K562 (cell line): ENCODE data around the gene FAM120B. TPM values are rescaled to one million over a fixed set of nuclear protein-coding genes. Genes with fewer than 3 reads are reported as not detected.

Experiments
- ATAC-seq: fragments of 200-7000 bp; cut with Tn5 transposase; 3 replicates; pipeline ENCODE4 v1.9.1; 2020; ENCODE audit warnings: moderate library complexity
- BruUV-seq: library from RNA; stranded (reverse); fragments of 400-500 nt; replicated peaks from 2 replicates; lab custom pipeline; 2021; lab: Mats Ljungman, UMichigan
- CTCF ChIA-PET: fragments of 300-600 bp; formaldehyde crosslinking; extraction: SDS; loops from one replicate; lab custom pipeline; 2021; ENCODE audit warnings: low intra/inter-chr PET ratio; lab: Yijun Ruan, JAX
- POLR2A ChIA-PET: fragments of 300-600, 350-650 bp; sonication (Branson Sonifier 250); formaldehyde crosslinking; extraction: SDS; loops from one replicate; lab custom pipeline; 2021; ENCODE audit warnings: antibody characterized with exemption, inconsistent platforms; lab: Yijun Ruan, JAX
- DNase-seq, 4 experiments: peaks; one replicate each; pipeline versions ENCODE4 v3.0.0 to v3.0.0-alpha.2; 2011 to 2018; ENCODE audit warnings: low spot score in 3 of 4, mixed read lengths in 3 of 4; ENCODE audit errors: extremely low read depth in 1 of 4
- FAIRE-seq: peaks from 2 replicates; lab custom pipeline; 2011; peaks lifted over from hg19 to GRCh38; lab: Jason Lieb, UNC
- H2AFZ ChIP-seq: 2 replicates; pipeline ENCODE4 v1.6.0; 2011; ENCODE audit warnings: low read depth, low read length, control low read depth, inconsistent platforms
- H3K27ac ChIP-seq: fragments of 200-600 bp; 3 replicates; pipeline ENCODE4 v1.8.0; 2011; ENCODE audit warnings: low read depth, mild to moderate bottlenecking, control low read depth, inconsistent platforms, low read length, moderate library complexity, mixed read lengths; ENCODE audit errors: extremely low read depth
- H3K27me3 ChIP-seq, 2 experiments: fragments of 300-600 bp in 1 of 2; 2 replicates in 1 of 2; 3 replicates in 1 of 2; pipeline versions ENCODE4 v1.6.0 to v1.8.0; 2011; ENCODE audit warnings: inconsistent platforms in 2 of 2, low read length in 2 of 2, mild to moderate bottlenecking in 1 of 2, mixed read lengths in 1 of 2, moderate library complexity in 1 of 2; ENCODE audit not compliant: control insufficient read depth in 2 of 2, insufficient read depth in 2 of 2
- H3K36me3 ChIP-seq: fragments of 300-600 bp; 3 replicates; pipeline ENCODE4 v1.8.0; 2011; ENCODE audit warnings: mild to moderate bottlenecking, low read length, inconsistent platforms; ENCODE audit not compliant: control insufficient read depth, insufficient read depth
- H3K4me1 ChIP-seq, 2 experiments: fragments of 200-600 bp in 1 of 2; replicated peaks in 1 of 2; 2 replicates in 1 of 2; 3 replicates in 1 of 2; pipeline versions ENCODE4 v1.5.1 to v1.8.0; 2011; ENCODE audit warnings: inconsistent platforms in 2 of 2, low read length in 2 of 2, mild to moderate bottlenecking in 1 of 2, mixed read lengths in 1 of 2, moderate library complexity in 1 of 2; ENCODE audit not compliant: control insufficient read depth in 2 of 2, insufficient read depth in 2 of 2
- H3K4me2 ChIP-seq: 2 replicates; pipeline ENCODE4 v1.6.1; 2011; ENCODE audit warnings: low read length, control low read depth, inconsistent platforms, mixed read lengths; ENCODE audit not compliant: insufficient read depth
- H3K4me3 ChIP-seq: fragments of 200-600 bp; sonication (generic), shearing (Covaris generic); 2 replicates; pipeline ENCODE4 v1.5.1; 2016; ENCODE audit warnings: control low read depth, inconsistent platforms
- H3K79me2 ChIP-seq: fragments of 200-600 bp; 3 replicates; pipeline ENCODE4 v1.8.0; 2011; ENCODE audit warnings: low read length, inconsistent platforms; ENCODE audit not compliant: control insufficient read depth, insufficient read depth
- H3K9ac ChIP-seq, 2 experiments: 2 replicates each; pipeline versions ENCODE4 v1.6.0 to v1.6.1; 2011; ENCODE audit warnings: low read depth in 2 of 2, low read length in 2 of 2, control low read depth in 1 of 2, inconsistent platforms in 1 of 2, mild to moderate bottlenecking in 1 of 2, mixed read lengths in 1 of 2; ENCODE audit not compliant: insufficient read depth in 1 of 2
- H3K9me1 ChIP-seq: one replicate; pipeline ENCODE4 v1.6.0; 2011; ENCODE audit warnings: inconsistent platforms, mild to moderate bottlenecking, low read length, moderate library complexity; ENCODE audit not compliant: control insufficient read depth, insufficient read depth
- H3K9me3 ChIP-seq: replicated peaks from 2 replicates; pipeline ENCODE4 v1.5.1; 2011; ENCODE audit warnings: low read depth, low read length, inconsistent platforms; ENCODE audit not compliant: control insufficient read depth, insufficient read depth
- H4K20me1 ChIP-seq: replicated peaks from 2 replicates; pipeline ENCODE4 v1.6.1; 2011; ENCODE audit warnings: low read length, inconsistent platforms, mixed read lengths; ENCODE audit not compliant: control insufficient read depth, insufficient read depth
- ASH1L ChIP-seq: fragments of 450-650 bp; IDR thresholded peaks from 2 replicates; pipeline ENCODE4 v1.6.1; 2018; ENCODE audit warnings: borderline replicate concordance, mild to moderate bottlenecking, low read depth; ENCODE audit not compliant: partially characterized antibody
- EGR1 ChIP-seq: fragments of 450-650 bp; conservative IDR thresholded peaks from 2 replicates; pipeline ENCODE4 v1.6.1; 2017; ENCODE audit warnings: mild to moderate bottlenecking
- FOXA1 ChIP-seq: fragments of 450-650 bp; IDR thresholded peaks from 2 replicates; pipeline ENCODE4 v1.6.1; 2016; ENCODE audit warnings: mild to moderate bottlenecking, borderline replicate concordance
- KLF13 ChIP-seq: fragments of 450-650 bp; IDR thresholded peaks from 2 replicates; pipeline ENCODE4 v1.6.1; 2016; ENCODE audit warnings: missing genetic modification characterization, low read depth, mild to moderate bottlenecking, missing compliant biosample characterization, moderate library complexity, borderline replicate concordance
- ZBTB7A ChIP-seq: IDR thresholded peaks from 2 replicates; pipeline ENCODE4 v1.6.1; 2011; ENCODE audit warnings: low read depth, mild to moderate bottlenecking, low read length, moderate library complexity, borderline replicate concordance; ENCODE audit not compliant: control insufficient read depth
- ZC3H4 ChIP-seq: sonication (generic); formaldehyde crosslinking; IDR thresholded peaks from 2 replicates; pipeline ENCODE4 v1.9.0; 2021; ENCODE audit warnings: missing genetic modification reagents, borderline replicate concordance
- WGBS: fragments of 100-300 bp; shearing (Covaris generic); methylation state at CpG from one replicate; pipeline ENCODE4 v1.1.6; 2016; ENCODE audit warnings: low coverage, mixed read lengths; ENCODE audit not compliant: insufficient coverage; ENCODE audit errors: missing lambda C conversion rate; 5-methylcytosine and 5-hydroxymethylcytosine counted together
- in situ Hi-C: fragments of 300-500 bp; cut with MboI; formaldehyde crosslinking; loops from 4 replicates; pipeline ENCODE4 v1.15.0; 2018; ENCODE audit warnings: inconsistent platforms, mixed read lengths
- intact Hi-C: fragments of 100-400 bp; cut with micrococcal nuclease; formaldehyde crosslinking; loops from 2 replicates; pipeline ENCODE4 v1.14.2; 2022
- polyA plus RNA-seq, 8 experiments: library from polyadenylated mRNA; depleted of rRNA in 4 of 8; stranded (reverse) in 5 of 8; unstranded in 3 of 8; fragments of >200 nt; fragmentation: Nextera tagmentation in 2 of 8; fragmentation: Illumina TruSeq in 1 of 8; extraction: Ambion mirVana in 2 of 8; extraction: Trizol in 1 of 8; gene quantifications; 2 replicates each; pipeline versions ENCODE4 v1.2.1 to v1.2.3, GENCODE V29; 2011 to 2014; ENCODE audit warnings: inconsistent platforms in 1 of 8, missing spikeins in 1 of 8
- total RNA-seq, 7 experiments: library from RNA; depleted of rRNA in 6 of 7; stranded (reverse); fragments of >200 nt in 6 of 7; fragmentation: Illumina TruSeq in 2 of 7; extraction: Trizol in 2 of 7; gene quantifications; 2 replicates each; pipeline versions ENCODE4 v1.2.1 to v1.2.3, GENCODE V29; 2011 to 2021; ENCODE audit warnings: low replicate concordance in 1 of 7
- TF ChIP-seq, protein P1 (sequence below): fragments of 450-650 bp; IDR thresholded peaks from 2 replicates; pipeline ENCODE4 v1.6.1; 2018; ENCODE audit not compliant: partially characterized antibody
- TF ChIP-seq, protein P2 (sequence below), 2 experiments: fragments of 250-450 bp in 1 of 2; fragments of 450-650 bp in 1 of 2; sonication (Bioruptor Pico) in 1 of 2; IDR thresholded peaks; 2 replicates each; pipeline versions ENCODE4 v1.6.1 to v1.8.0; 2016 to 2021; ENCODE audit warnings: mild to moderate bottlenecking in 2 of 2, moderate library complexity in 2 of 2, missing compliant biosample characterization in 1 of 2, missing genetic modification characterization in 1 of 2
- TF ChIP-seq, protein P3 (sequence below): sonication (generic); formaldehyde crosslinking; IDR thresholded peaks from 2 replicates; pipeline ENCODE4 v1.8.1; 2023; ENCODE audit warnings: mild to moderate bottlenecking, missing genetic modification reagents

The FAM120B gene
- total and polyA plus RNA-seq, 9 of the 15 experiments (the other 6 are each of a cell fraction or from before 2014, with no cell fraction given): 3.5 to 22.6 (median 14.7) TPM

DNA sequence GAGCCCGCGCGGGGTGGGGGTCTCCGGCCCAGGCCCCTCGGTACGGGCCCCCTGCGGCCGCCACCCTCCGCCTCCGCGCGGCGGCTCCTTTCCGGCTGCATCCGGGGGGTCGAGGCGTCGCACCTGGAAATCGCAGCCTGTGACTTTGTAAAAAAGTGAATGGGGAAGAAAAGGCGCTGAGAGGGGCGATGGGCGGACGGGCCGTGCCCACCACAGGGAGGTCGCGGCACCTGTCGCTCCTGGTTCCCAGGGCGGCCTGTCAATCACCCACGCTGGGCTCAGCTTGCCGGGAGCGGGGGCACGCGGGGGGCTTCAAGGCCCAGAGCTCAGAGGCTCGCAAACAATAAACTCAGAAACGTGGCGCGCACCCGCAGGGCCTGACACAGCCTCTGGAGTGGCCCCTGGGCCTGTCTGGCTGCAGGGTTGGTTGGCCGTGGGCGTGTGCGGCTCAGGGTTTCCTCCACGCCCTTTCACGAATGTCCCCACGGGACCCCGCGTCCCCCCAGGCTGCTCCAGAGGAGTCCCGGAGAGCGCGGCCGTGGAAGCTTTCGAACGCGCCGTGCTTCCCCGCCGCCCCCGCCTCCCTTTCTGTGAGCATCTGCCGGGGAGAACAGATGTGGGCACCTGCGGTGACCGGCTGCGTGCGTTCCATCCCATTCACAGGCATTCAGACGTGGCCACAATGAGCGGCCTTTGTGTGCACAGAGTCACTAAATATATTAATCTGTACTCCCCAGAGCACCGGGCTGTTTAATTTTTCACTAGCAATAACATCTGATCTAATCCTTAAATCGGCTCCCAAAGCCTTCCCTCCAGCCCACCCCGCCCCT, 9.6 kb upstream of the FAM120B start:
- Histone ChIP-seq H3K27me3 (peaks cover 62 to 63% of the 10 kb centered on the region in 2 experiments), H3K4me2 (no peak overlapping the region), H3K9me1 (no peaks in the 10 kb centered on the region), H4K20me1 (peaks cover 12% of the 10 kb centered on the region), H3K79me2 (no peaks in the 10 kb centered on the region), H3K27ac (no peak overlapping the region), H3K4me3 (no peak overlapping the region), H3K9ac (no peak overlapping the region), H2AFZ (no peak overlapping the region), H3K36me3 (no peaks in the 10 kb centered on the region), H3K9me3 (0 out of 2 replicates have a peak, but pooled peaks cover 1% of the 10 kb centered on the region), H3K4me1 (peaks cover 0 to 23% of the 10 kb centered on the region in 2 experiments; a peak in 3 of 5 replicates)
- FAIRE-seq (no peak), DNase-seq (no peak), ATAC-seq (no peak)
- ChIA-PET POLR2A (interaction anchor here (0.6 kb wide), 2 partner anchors 17 to 32 kb away, joined by 3 to 4 read pairs; no protein-coding TSS in a partner anchor), CTCF (no interaction called here)
- in situ Hi-C loops (no loop called here), intact Hi-C loops (loop anchor here (10.0 kb wide), 1 partner anchor 218 kb away; no protein-coding TSS in a partner anchor)
- 32% methylated on average over 53 of the region's 67 CpGs for WGBS
- BruUV-seq: no TSS peak
- TF ChIP-seq KLF13 (tag) (no peak), ZBTB7A (peak; percentile 39; the same call in 1 of the 2 replicates), ZC3H4 (no peak), EGR1 (0 out of 2 replicates have a peak, but pooled peaks have one; percentile 27), ASH1L (no peak), FOXA1 (no peak)
- TF ChIP-seq, protein P1, sequence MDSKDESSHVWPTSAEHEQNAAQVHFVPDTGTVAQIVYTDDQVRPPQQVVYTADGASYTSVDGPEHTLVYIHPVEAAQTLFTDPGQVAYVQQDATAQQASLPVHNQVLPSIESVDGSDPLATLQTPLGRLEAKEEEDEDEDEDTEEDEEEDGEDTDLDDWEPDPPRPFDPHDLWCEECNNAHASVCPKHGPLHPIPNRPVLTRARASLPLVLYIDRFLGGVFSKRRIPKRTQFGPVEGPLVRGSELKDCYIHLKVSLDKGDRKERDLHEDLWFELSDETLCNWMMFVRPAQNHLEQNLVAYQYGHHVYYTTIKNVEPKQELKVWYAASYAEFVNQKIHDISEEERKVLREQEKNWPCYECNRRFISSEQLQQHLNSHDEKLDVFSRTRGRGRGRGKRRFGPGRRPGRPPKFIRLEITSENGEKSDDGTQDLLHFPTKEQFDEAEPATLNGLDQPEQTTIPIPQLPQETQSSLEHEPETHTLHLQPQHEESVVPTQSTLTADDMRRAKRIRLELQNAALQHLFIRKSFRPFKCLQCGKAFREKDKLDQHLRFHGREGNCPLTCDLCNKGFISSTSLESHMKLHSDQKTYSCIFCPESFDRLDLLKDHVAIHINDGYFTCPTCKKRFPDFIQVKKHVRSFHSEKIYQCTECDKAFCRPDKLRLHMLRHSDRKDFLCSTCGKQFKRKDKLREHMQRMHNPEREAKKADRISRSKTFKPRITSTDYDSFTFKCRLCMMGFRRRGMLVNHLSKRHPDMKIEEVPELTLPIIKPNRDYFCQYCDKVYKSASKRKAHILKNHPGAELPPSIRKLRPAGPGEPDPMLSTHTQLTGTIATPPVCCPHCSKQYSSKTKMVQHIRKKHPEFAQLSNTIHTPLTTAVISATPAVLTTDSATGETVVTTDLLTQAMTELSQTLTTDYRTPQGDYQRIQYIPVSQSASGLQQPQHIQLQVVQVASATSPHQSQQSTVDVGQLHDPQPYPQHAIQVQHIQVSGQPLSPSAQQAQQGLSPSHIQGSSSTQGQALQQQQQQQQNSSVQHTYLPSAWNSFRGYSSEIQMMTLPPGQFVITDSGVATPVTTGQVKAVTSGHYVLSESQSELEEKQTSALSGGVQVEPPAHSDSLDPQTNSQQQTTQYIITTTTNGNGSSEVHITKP: no peak
- TF ChIP-seq, protein P2, sequence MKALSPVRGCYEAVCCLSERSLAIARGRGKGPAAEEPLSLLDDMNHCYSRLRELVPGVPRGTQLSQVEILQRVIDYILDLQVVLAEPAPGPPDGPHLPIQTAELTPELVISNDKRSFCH (CRISPR knock-in tag; IDR thresholded peaks at IDR 0.05): no peak
- TF ChIP-seq, protein P2 (tag; IDR thresholded peaks at IDR 0.05): no peak
- TF ChIP-seq, protein P3, sequence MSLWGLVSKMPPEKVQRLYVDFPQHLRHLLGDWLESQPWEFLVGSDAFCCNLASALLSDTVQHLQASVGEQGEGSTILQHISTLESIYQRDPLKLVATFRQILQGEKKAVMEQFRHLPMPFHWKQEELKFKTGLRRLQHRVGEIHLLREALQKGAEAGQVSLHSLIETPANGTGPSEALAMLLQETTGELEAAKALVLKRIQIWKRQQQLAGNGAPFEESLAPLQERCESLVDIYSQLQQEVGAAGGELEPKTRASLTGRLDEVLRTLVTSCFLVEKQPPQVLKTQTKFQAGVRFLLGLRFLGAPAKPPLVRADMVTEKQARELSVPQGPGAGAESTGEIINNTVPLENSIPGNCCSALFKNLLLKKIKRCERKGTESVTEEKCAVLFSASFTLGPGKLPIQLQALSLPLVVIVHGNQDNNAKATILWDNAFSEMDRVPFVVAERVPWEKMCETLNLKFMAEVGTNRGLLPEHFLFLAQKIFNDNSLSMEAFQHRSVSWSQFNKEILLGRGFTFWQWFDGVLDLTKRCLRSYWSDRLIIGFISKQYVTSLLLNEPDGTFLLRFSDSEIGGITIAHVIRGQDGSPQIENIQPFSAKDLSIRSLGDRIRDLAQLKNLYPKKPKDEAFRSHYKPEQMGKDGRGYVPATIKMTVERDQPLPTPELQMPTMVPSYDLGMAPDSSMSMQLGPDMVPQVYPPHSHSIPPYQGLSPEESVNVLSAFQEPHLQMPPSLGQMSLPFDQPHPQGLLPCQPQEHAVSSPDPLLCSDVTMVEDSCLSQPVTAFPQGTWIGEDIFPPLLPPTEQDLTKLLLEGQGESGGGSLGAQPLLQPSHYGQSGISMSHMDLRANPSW (CRISPR knock-in tag): no peak
